ENCODE results near the gene ARHGAP32. TPM values are rescaled to one million over a fixed set of nuclear protein-coding genes. Genes with fewer than 3 reads are reported as not detected.

Gene ARHGAP32
- polyA plus RNA-seq, 1 of the 3 experiments (the other 2 are of a cell fraction): 4.8 TPM

DNA sequence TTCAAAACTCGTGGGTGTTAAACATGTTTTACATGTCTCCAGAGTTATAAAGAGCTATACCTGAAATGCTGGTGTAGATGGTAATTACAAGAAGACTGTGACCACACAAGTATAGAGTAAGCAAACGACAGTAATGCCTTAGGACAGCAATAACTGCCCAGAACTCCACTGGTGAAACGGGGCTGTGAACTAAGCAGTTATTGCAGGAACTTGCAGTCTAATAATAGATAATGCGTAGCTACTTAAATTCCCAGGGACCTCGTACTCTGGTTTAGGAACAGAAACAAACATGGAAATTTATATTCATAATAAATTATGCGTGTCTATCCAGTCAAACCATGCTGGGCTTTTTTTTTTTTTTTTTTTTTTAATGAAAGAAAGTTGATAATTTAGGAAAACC lies 224.5 kb downstream of the ARHGAP32 start (continued):
- no peak for TF ChIP-seq RCOR1 (IDR thresholded peaks at IDR 0.05; ENCODE audit: low read length)
- no peak for TF ChIP-seq JUND (IDR thresholded peaks at IDR 0.05)

- H2AFZ ChIP-seq (ENCODE audit: low read depth): no peak overlapping the region
- no peak overlapping the region for H3K4me2 ChIP-seq
- peaks cover 0 to 6% of the 10 kb centered on the region in 2 experiments; a peak in 2 of 4 replicates for H3K4me1 ChIP-seq (ENCODE audit: control insufficient read depth in 1 of 2, insufficient read depth in 2 of 2, low read depth in 1 of 2, low read length in 1 of 2)
- 0 out of 4 replicates have a peak overlapping the region, but pooled peaks of 1 of the 2 experiments have one; percentile 9 for H3K4me3 ChIP-seq (ENCODE audit: low read depth in 2 of 2, low read length in 1 of 2)
- POLR2A ChIA-PET: no interaction called here
- no peak for DNase-seq
- CTCF ChIA-PET: interaction anchor here (1.0 kb wide), 1 partner anchor 81 kb away, joined by 3 read pairs; no protein-coding TSS in a partner anchor
- no peaks in the 10 kb centered on the region for H3K9me2 ChIP-seq
- TF ChIP-seq FOXJ3 (CRISPR knock-in tag; IDR thresholded peaks at IDR 0.05) (no peak), CHD2 (IDR thresholded peaks at IDR 0.05; ENCODE audit: low read length, partially characterized antibody) (no peak), NRF1 (IDR thresholded peaks at IDR 0.05; ENCODE audit: low read depth, low read length) (no peak), MEF2A (IDR thresholded peaks at IDR 0.05; ENCODE audit: borderline replicate concordance, low read depth) (no peak), NFIC (IDR thresholded peaks at IDR 0.05; ENCODE audit: borderline replicate concordance) (no peak), USF1 (IDR thresholded peaks at IDR 0.05; ENCODE audit: borderline replicate concordance, low read depth) (no peak), RXRA (IDR thresholded peaks at IDR 0.05; ENCODE audit: borderline replicate concordance, low read depth) (no peak), MXI1 (IDR thresholded peaks at IDR 0.05; ENCODE audit: low read depth, low read length) (no peak), PBX3 (IDR thresholded peaks at IDR 0.05) (no peak), ELF1 (IDR thresholded peaks at IDR 0.05) (no peak), JUND (IDR thresholded peaks at IDR 0.05) (no peak), FOSL2 (IDR thresholded peaks at IDR 0.05; ENCODE audit: borderline replicate concordance, low read depth) (no peak), POLR2AphosphoS5 (IDR thresholded peaks at IDR 0.05; ENCODE audit: low read depth, low read length) (no peak), SMC3 (IDR thresholded peaks at IDR 0.05; ENCODE audit: low read depth, low read length) (no peak), USF2 (IDR thresholded peaks at IDR 0.05; ENCODE audit: borderline replicate concordance, low read depth, low read length) (no peak), TCF12 (IDR thresholded peaks at IDR 0.05) (no peak)
- TF ChIP-seq, protein P1, sequence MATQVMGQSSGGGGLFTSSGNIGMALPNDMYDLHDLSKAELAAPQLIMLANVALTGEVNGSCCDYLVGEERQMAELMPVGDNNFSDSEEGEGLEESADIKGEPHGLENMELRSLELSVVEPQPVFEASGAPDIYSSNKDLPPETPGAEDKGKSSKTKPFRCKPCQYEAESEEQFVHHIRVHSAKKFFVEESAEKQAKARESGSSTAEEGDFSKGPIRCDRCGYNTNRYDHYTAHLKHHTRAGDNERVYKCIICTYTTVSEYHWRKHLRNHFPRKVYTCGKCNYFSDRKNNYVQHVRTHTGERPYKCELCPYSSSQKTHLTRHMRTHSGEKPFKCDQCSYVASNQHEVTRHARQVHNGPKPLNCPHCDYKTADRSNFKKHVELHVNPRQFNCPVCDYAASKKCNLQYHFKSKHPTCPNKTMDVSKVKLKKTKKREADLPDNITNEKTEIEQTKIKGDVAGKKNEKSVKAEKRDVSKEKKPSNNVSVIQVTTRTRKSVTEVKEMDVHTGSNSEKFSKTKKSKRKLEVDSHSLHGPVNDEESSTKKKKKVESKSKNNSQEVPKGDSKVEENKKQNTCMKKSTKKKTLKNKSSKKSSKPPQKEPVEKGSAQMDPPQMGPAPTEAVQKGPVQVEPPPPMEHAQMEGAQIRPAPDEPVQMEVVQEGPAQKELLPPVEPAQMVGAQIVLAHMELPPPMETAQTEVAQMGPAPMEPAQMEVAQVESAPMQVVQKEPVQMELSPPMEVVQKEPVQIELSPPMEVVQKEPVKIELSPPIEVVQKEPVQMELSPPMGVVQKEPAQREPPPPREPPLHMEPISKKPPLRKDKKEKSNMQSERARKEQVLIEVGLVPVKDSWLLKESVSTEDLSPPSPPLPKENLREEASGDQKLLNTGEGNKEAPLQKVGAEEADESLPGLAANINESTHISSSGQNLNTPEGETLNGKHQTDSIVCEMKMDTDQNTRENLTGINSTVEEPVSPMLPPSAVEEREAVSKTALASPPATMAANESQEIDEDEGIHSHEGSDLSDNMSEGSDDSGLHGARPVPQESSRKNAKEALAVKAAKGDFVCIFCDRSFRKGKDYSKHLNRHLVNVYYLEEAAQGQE (IDR thresholded peaks at IDR 0.05; ENCODE audit: low read depth, low read length): no peak
- H3K9me3 ChIP-seq: no peaks in the 10 kb centered on the region
- no peaks in the 10 kb centered on the region for H3K79me2 ChIP-seq (ENCODE audit: insufficient read depth)
- H3K27ac ChIP-seq (ENCODE audit: low read depth in 2 of 2, low read length in 1 of 2): no peak overlapping the region
- H3F3A ChIP-seq (replicated peaks; ENCODE audit: insufficient read depth): no peaks in the 10 kb centered on the region
- 66% methylated on average over 4 of the region's 4 CpGs for WGBS (ENCODE audit: low lambda C conversion rate)
- no peak overlapping the region for H3K9ac ChIP-seq
- peaks cover 4 to 21% of the 10 kb centered on the region in 2 experiments for H3K36me3 ChIP-seq (replicated peaks in 1 of 2; ENCODE audit: control insufficient read depth in 1 of 2, insufficient read depth in 2 of 2, low read length in 1 of 2)
- no peaks in the 10 kb centered on the region for H4K20me1 ChIP-seq (ENCODE audit: insufficient read depth)
- no peaks in the 10 kb centered on the region for H3K27me3 ChIP-seq (ENCODE audit: insufficient read depth)
Observed at GRCh38 chr11:128965485-128965884, 226.6 kb downstream of the ARHGAP32 start.
